ENCODE data around the gene SMG9. TPM values are rescaled to one million over a fixed set of nuclear protein-coding genes. Genes with fewer than 3 reads are reported as not detected.

Gene SMG9
- total and polyA plus RNA-seq, 2 of the 4 experiments (the other 2 are of a cell fraction), result 4.8 to 24.3 TPM

- Histone ChIP-seq H3K9ac (ENCODE audit: low read depth, low read length) (no peak overlapping the region), H3K27me3 (ENCODE audit: control insufficient read depth, insufficient read depth, low read length) (no peaks in the 10 kb centered on the region; the same call in 1 of the 2 replicates), H3K9me3 (ENCODE audit: control insufficient read depth, insufficient read depth, low read length) (peaks cover 9% of the 10 kb centered on the region), H2AFZ (replicated peaks; ENCODE audit: low read length, poor library complexity) (no peak overlapping the region), H3K56ac (ENCODE audit: extremely low read depth, insufficient read depth, low read length) (no peak overlapping the region), H3K4me1 (ENCODE audit: control insufficient read depth, insufficient read depth, low read length) (peaks cover 11% of the 10 kb centered on the region), H2AK9ac (replicated peaks; ENCODE audit: low read depth, low read length, poor library complexity) (no peak overlapping the region), H2BK5ac (ENCODE audit: low read depth, low read length, poor library complexity, severe bottlenecking) (no peak overlapping the region), H3K27ac (ENCODE audit: insufficient read depth, low read length) (no peak overlapping the region), H3K23ac (ENCODE audit: low read depth, low read length) (no peak overlapping the region), H2BK20ac (ENCODE audit: low read depth, low read length) (no peak overlapping the region), H3K14ac (replicated peaks; ENCODE audit: low read depth, low read length) (no peak overlapping the region), H3K9me1 (ENCODE audit: insufficient read depth, low read length) (peaks cover 4% of the 10 kb centered on the region; the same call in 1 of the 2 replicates), H3K79me1 (ENCODE audit: low read depth in 1 of 2, low read length in 2 of 2) (no peaks in the 10 kb centered on the region), H3K4ac (ENCODE audit: low read depth, low read length) (no peak overlapping the region), H2AK5ac (ENCODE audit: low read depth, low read length) (no peak overlapping the region), H3K4me3 (ENCODE audit: insufficient read depth, low read depth, low read length) (no peak overlapping the region), H4K5ac (ENCODE audit: low read depth, low read length) (no peak overlapping the region), H2BK120ac (ENCODE audit: low read depth, low read length) (no peak overlapping the region), H4K8ac (ENCODE audit: low read depth in 2 of 2, low read length in 2 of 2) (no peak overlapping the region), H4K20me1 (ENCODE audit: insufficient read depth, low read length) (no peaks in the 10 kb centered on the region), H3K36me3 (ENCODE audit: control insufficient read depth, insufficient read depth, low read length) (no peaks in the 10 kb centered on the region), H3K18ac (ENCODE audit: low read depth, low read length) (no peak overlapping the region), H2BK15ac (ENCODE audit: low read depth, low read length) (no peak overlapping the region), H3K4me2 (ENCODE audit: low read depth, low read length) (no peak overlapping the region), H4K91ac (ENCODE audit: insufficient read depth, low read depth, low read length) (no peak overlapping the region)
- ATAC-seq (ENCODE audit: low read depth) (no peak), DNase-seq (no peak)
- dilution Hi-C loops (cut with HindIII; ENCODE audit: low sequenced_read_pairs, unreplicated experiment) (no loop called here), intact Hi-C loops (cut with micrococcal nuclease) (no loop called here), in situ Hi-C loops (cut with MboI; ENCODE audit: low sequenced_read_pairs) (no loop called here)
- TF ChIP-seq ELK1 (IDR thresholded peaks at IDR 0.05; ENCODE audit: borderline replicate concordance, low read depth, low read length), result no peak
- TF ChIP-seq MAZ (IDR thresholded peaks at IDR 0.05; ENCODE audit: borderline replicate concordance, low read depth, low read length), result no peak
- no peak for TF ChIP-seq RFX5 (IDR thresholded peaks at IDR 0.05; ENCODE audit: low read depth, low read length)
- no peak for TF ChIP-seq FOS (IDR thresholded peaks at IDR 0.05; ENCODE audit: low read depth, low read length)
- no peak for TF ChIP-seq MXI1 (IDR thresholded peaks at IDR 0.05; ENCODE audit: borderline replicate concordance, low read depth, low read length)
- no peak for TF ChIP-seq USF2 (IDR thresholded peaks at IDR 0.05; ENCODE audit: low read depth, low read length)
- TF ChIP-seq SMC3 (IDR thresholded peaks at IDR 0.05; ENCODE audit: low read depth, low read length), result no peak
- no peak for TF ChIP-seq CHD1 (IDR thresholded peaks at IDR 0.05; ENCODE audit: low read depth, low read length)
- TF ChIP-seq, protein P1, sequence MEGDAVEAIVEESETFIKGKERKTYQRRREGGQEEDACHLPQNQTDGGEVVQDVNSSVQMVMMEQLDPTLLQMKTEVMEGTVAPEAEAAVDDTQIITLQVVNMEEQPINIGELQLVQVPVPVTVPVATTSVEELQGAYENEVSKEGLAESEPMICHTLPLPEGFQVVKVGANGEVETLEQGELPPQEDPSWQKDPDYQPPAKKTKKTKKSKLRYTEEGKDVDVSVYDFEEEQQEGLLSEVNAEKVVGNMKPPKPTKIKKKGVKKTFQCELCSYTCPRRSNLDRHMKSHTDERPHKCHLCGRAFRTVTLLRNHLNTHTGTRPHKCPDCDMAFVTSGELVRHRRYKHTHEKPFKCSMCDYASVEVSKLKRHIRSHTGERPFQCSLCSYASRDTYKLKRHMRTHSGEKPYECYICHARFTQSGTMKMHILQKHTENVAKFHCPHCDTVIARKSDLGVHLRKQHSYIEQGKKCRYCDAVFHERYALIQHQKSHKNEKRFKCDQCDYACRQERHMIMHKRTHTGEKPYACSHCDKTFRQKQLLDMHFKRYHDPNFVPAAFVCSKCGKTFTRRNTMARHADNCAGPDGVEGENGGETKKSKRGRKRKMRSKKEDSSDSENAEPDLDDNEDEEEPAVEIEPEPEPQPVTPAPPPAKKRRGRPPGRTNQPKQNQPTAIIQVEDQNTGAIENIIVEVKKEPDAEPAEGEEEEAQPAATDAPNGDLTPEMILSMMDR (conservative IDR thresholded peaks at IDR 0.05; ENCODE audit: low read depth, low read length), result no peak
- no peak for TF ChIP-seq CEBPB (IDR thresholded peaks at IDR 0.05; ENCODE audit: low read depth, low read length)
- BruUV-seq (replicated peaks), result no TSS peak
- CTCF ChIA-PET, result interaction anchor here (0.6 kb wide), 1 partner anchor 86 kb away, joined by 6 read pairs; no protein-coding TSS in a partner anchor
- 89% methylated on average over 3 of the region's 7 CpGs; no CpG with 5 or more reads in 1 of the 2 experiments for WGBS, 2 experiments (ENCODE audit: extremely low coverage in 2 of 2, insufficient read length in 1 of 2)
- POLR2A ChIA-PET (ENCODE audit: unreplicated experiment), result interaction anchor here (0.7 kb wide), 1 partner anchor 61 kb away, joined by 4 read pairs; no protein-coding TSS in a partner anchor
Observed at GRCh38 chr19:43704002-43704705, 50.6 kb downstream of the SMG9 start.
